Suprapubic skin (tissue), 4 donors: ENCODE data around the gene B4GALNT4. TPM values are rescaled to one million over a fixed set of nuclear protein-coding genes. Genes with fewer than 3 reads are reported as not detected.

ENCODE experiments used
- DNase-seq, 2 donors: peaks; one replicate each; pipeline ENCODE4 v3.0.0-alpha.2; 2019; ENCODE audit warnings: low spot score in 2 of 2
- H3K27ac ChIP-seq: fragments of 200-600 bp; sonication (generic); one replicate; pipeline ENCODE4 v1.5.1; 2019
- H3K27me3 ChIP-seq: fragments of 200-600 bp; sonication (generic); one replicate; pipeline ENCODE4 v1.5.1; 2019
- H3K36me3 ChIP-seq: fragments of 200-600 bp; sonication (generic); one replicate; pipeline ENCODE4 v1.5.1; 2019
- H3K4me1 ChIP-seq: fragments of 200-600 bp; sonication (generic); one replicate; pipeline ENCODE4 v1.5.1; 2019
- H3K4me3 ChIP-seq: fragments of 200-600 bp; sonication (generic); one replicate; pipeline ENCODE4 v1.5.1; 2019; ENCODE audit warnings: mild to moderate bottlenecking
- H3K9me3 ChIP-seq: fragments of 200-600 bp; sonication (generic); one replicate; pipeline ENCODE4 v1.5.1; 2019
- CTCF ChIP-seq, 2 donors: fragments of 200-600 bp in 1 of 2; fragments of 450-650 bp in 1 of 2; sonication (generic) in 1 of 2; IDR thresholded peaks; one replicate each; pipeline ENCODE4 v1.5.1; 2016 to 2019; ENCODE audit warnings: antibody characterized with exemption in 2 of 2, mild to moderate bottlenecking in 1 of 2, moderate library complexity in 1 of 2
- EP300 ChIP-seq: sonication (generic); formaldehyde crosslinking; IDR thresholded peaks from one replicate; pipeline ENCODE4 v1.6.1; 2017; ENCODE audit warnings: antibody characterized with exemption
- POLR2A ChIP-seq, 2 donors: fragments of 450-650 bp; IDR thresholded peaks; one replicate each; pipeline ENCODE4 v1.6.1; 2017; ENCODE audit warnings: antibody characterized with exemption in 2 of 2, mild to moderate bottlenecking in 2 of 2, moderate library complexity in 2 of 2
- POLR2AphosphoS5 ChIP-seq, 3 donors: sonication (generic); formaldehyde crosslinking; IDR thresholded peaks; one replicate each; pipeline ENCODE4 v1.6.1; 2017; ENCODE audit warnings: antibody characterized with exemption in 3 of 3
- WGBS: methylation state at CpG from one replicate; pipeline ENCODE4 v1.1.5; 2018; 5-methylcytosine and 5-hydroxymethylcytosine counted together
- total RNA-seq, 4 donors: library from RNA; depleted of rRNA; stranded (reverse); fragments of >200 nt; gene quantifications; one replicate each; pipeline ENCODE4 v1.1.0, GENCODE V29; 2016

Gene B4GALNT4
- total RNA-seq, 4 donors from 2014 or later: 1.2 to 3.0 (median 1.6) TPM

GRCh38 chr11:350723-351255 is 18.5 kb upstream of the B4GALNT4 start:
- TF ChIP-seq POLR2AphosphoS5 (IDR thresholded peaks at IDR 0.05) (no peak), CTCF (IDR thresholded peaks at IDR 0.05) (no peak), POLR2A (IDR thresholded peaks at IDR 0.05) (no peak), EP300 (no peak)
- Histone ChIP-seq H3K27ac (peak overlapping the region; percentile 5), H3K36me3 (no peaks in the 10 kb centered on the region), H3K27me3 (no peaks in the 10 kb centered on the region), H3K4me1 (peaks cover 45% of the 10 kb centered on the region), H3K9me3 (no peaks in the 10 kb centered on the region), H3K4me3 (no peak overlapping the region)
- WGBS: 35% methylated on average over 13 of the region's 18 CpGs
- peak in 1 of 2 donors; percentile 69 for DNase-seq

DNA sequence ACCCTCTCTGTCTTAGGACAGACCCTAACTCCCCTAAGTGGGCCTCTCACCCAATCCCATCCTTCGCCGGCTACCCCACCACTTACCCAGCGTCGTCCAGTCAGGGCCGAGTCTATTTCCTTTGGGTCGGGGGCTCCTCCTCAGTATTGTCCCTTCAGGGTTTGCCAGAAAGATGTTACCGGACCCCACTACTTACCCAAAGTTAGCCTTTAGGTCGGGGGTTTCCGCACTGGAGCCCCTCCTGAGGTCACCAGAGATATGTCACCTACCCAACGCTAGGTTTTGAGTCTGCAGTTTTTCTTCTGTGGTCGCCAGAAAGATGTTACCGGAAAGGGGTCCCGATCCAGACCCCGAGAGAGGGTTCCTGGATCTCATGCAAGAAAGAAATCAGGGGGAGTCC is 17.9 kb upstream of the B4GALNT4 start:
- Histone ChIP-seq H3K36me3 (no peaks in the 10 kb centered on the region), H3K27ac (peak overlapping the region; percentile 5), H3K27me3 (no peaks in the 10 kb centered on the region), H3K9me3 (no peaks in the 10 kb centered on the region), H3K4me1 (peaks cover 46% of the 10 kb centered on the region), H3K4me3 (no peak overlapping the region)
- DNase-seq: peak in 1 of 2 donors; percentile 72
- no peak for TF ChIP-seq POLR2A (IDR thresholded peaks at IDR 0.05)
- TF ChIP-seq EP300: no peak
- no peak for TF ChIP-seq CTCF (IDR thresholded peaks at IDR 0.05)
- no peak for TF ChIP-seq POLR2AphosphoS5 (IDR thresholded peaks at IDR 0.05)
- 97% methylated on average over 14 of the region's 14 CpGs for WGBS

DNA sequence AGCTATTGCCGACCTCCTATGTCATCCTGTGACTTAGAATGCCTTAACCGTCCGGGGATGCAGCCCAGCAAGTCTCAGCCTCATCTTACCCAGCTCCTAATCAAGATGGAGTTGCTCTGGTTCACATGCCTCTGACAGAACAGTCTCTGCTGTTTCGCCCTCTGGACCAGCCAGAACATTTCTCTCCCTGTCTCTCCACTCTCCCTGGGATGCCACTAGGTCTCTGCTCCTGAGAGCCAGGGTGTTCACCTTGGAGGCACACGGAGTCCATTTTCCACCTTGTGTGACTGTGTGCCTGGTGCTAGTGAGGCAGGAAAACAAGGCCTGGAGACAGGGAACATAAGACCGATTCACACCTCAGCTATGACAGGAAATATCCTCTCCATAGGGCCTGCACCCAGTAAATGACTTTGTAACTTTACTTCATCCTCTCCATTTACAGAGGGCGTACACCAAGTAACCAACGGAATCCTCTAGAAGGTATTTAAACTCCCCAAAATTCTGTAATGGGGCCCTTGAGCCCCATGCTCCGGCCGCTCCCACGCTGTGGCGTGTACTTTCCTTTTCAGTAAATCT is 16.8 kb upstream of the B4GALNT4 start:
- DNase-seq: peak in 1 of 2 donors; percentile 65
- 88% methylated on average over 12 of the region's 12 CpGs for WGBS
- Histone ChIP-seq H3K36me3 (no peaks in the 10 kb centered on the region), H3K27ac (peak overlapping the region; percentile 96), H3K4me1 (peaks cover 46% of the 10 kb centered on the region), H3K4me3 (no peak overlapping the region), H3K27me3 (no peaks in the 10 kb centered on the region), H3K9me3 (no peaks in the 10 kb centered on the region)
- TF ChIP-seq POLR2AphosphoS5 (IDR thresholded peaks at IDR 0.05) (no peak), POLR2A (IDR thresholded peaks at IDR 0.05) (no peak), CTCF (IDR thresholded peaks at IDR 0.05) (no peak), EP300 (no peak)

DNA sequence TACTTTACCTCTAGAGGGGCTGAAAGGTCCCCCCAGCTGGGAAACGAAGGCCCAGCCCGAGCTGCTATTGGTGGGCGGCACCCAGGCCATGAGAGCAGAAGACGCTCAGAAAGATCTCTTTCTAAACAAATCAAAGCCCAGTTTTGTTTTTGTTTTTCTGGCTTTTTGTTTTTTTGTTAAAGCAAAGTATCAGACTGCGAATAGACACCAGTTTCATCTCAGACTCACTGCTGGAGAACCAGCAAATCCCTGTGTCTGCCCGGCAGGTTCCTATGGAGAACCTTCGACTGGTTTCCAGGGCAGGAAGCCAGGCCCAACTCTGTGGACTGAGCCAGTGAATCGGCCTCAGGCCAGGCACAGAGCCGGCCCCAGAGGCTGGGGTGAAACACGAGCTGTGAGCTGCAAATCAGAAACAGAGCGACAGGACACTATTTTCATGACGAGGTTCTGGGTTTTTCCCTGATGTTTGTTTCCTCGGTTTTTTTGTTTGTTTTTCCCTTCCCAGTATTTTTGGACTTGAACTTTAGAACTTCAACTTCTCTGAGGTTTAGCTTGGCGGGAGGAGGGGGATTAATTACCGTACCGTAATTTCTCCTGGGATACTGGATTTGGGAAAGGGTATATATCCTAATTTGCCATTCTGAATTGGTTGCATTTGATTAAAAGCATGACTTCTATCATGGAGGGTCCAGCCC is 16.0 kb upstream of the B4GALNT4 start:
- DNase-seq: peak; percentile 88 to 92
- H3K4me1 ChIP-seq: peaks cover 46% of the 10 kb centered on the region

DNA sequence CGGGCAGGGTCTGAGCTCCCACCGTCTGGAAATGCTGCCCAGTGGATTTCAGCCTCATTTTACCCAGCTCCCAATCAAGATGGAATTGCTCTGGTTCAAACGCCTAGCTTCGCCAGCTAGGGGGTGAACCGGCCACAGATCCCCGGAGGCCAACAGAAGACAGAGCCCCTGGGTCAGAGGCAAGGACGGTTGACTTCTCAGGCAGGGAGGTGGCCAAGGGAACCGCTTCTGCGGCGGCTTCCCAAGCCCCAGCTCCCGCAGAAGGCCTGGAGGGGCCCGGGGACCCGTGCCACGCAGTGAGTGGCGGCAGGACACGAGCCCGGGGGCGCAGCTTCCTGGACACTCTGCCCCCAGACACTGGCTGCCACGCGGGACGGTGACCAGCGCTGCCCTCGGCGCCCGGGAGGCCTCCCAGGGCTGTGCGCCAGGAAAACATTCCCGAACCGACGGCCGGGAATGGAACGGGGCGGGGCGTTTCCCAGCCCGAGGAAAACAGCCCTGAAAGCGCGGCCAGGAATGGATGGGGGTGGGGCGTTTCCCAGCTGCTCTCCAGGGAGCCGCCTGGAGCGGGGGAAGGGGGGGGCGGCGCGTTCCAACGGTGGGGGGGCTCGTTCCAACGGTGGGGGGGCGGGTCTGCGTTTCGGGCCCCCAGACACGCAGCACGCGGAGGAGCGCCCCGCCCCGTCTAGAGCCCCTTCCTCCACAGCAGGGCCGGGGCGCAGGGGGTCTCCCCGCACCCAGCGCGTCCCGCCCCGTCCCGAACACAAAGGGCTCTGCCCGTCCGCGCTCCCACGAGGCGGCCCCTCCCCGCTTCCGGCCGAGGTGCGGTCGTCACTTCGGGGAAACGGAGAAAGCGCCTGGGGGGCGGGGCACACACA is 13.5 kb upstream of the B4GALNT4 start:
- peak; percentile 96 to 97 for DNase-seq
- Histone ChIP-seq H3K36me3 (no peaks in the 10 kb centered on the region), H3K27ac (peak overlapping the region; percentile 96), H3K9me3 (no peaks in the 10 kb centered on the region), H3K4me3 (peak overlapping the region; percentile 48), H3K4me1 (peaks cover 38% of the 10 kb centered on the region), H3K27me3 (peaks cover 18% of the 10 kb centered on the region)
- no peak for TF ChIP-seq CTCF (IDR thresholded peaks at IDR 0.05)
- TF ChIP-seq POLR2A (IDR thresholded peaks at IDR 0.05): peak in 1 of 2 donors; percentile 22
- peak; percentile 46 for TF ChIP-seq EP300
- peak; percentile 60 to 78 (median 72) for TF ChIP-seq POLR2AphosphoS5 (IDR thresholded peaks at IDR 0.05)
- 3% methylated on average over 32 of the region's 76 CpGs for WGBS

More for the DNA sequence above, 16.0 kb upstream of the B4GALNT4 start:
- WGBS: 21% methylated on average over 16 of the region's 16 CpGs
- no peaks in the 10 kb centered on the region for H3K36me3 ChIP-seq
- no peak overlapping the region for H3K4me3 ChIP-seq
- H3K9me3 ChIP-seq: no peaks in the 10 kb centered on the region
- peaks cover 3% of the 10 kb centered on the region for H3K27me3 ChIP-seq
- TF ChIP-seq POLR2AphosphoS5 (IDR thresholded peaks at IDR 0.05): peak in 1 of 3 donors; percentile 68
- TF ChIP-seq POLR2A (IDR thresholded peaks at IDR 0.05): no peak
- peak overlapping the region; percentile 96 for H3K27ac ChIP-seq
